NB4 (cell line): ENCODE measurements around the gene RBMS3.

Source experiments
- DNase-seq: peaks from one replicate; pipeline ENCODE4 v3.0.0; 2010; ENCODE audit warnings: low read depth
- H3K4me3 ChIP-seq: one replicate; pipeline ENCODE4 v1.5.1; 2011; ENCODE audit warnings: mild to moderate bottlenecking, low read depth, low read length, moderate library complexity
- MYC ChIP-seq: IDR thresholded peaks from 2 replicates; pipeline ENCODE4 v1.6.1; 2011; ENCODE audit warnings: low read depth, low read length
- POLR2A ChIP-seq: IDR thresholded peaks from 2 replicates; pipeline ENCODE4 v1.6.1; 2011; ENCODE audit warnings: mild to moderate bottlenecking; ENCODE audit not compliant: insufficient read length; ENCODE audit errors: extremely low read depth
- TF ChIP-seq, protein P1 (sequence below): IDR thresholded peaks from 2 replicates; pipeline ENCODE4 v1.6.1; 2011; ENCODE audit warnings: low read depth, low read length
- TF ChIP-seq, protein P2 (sequence below): IDR thresholded peaks from one replicate; pipeline ENCODE4 v1.5.1; 2012; ENCODE audit warnings: low read depth, low read length

Gene RBMS3

DNA sequence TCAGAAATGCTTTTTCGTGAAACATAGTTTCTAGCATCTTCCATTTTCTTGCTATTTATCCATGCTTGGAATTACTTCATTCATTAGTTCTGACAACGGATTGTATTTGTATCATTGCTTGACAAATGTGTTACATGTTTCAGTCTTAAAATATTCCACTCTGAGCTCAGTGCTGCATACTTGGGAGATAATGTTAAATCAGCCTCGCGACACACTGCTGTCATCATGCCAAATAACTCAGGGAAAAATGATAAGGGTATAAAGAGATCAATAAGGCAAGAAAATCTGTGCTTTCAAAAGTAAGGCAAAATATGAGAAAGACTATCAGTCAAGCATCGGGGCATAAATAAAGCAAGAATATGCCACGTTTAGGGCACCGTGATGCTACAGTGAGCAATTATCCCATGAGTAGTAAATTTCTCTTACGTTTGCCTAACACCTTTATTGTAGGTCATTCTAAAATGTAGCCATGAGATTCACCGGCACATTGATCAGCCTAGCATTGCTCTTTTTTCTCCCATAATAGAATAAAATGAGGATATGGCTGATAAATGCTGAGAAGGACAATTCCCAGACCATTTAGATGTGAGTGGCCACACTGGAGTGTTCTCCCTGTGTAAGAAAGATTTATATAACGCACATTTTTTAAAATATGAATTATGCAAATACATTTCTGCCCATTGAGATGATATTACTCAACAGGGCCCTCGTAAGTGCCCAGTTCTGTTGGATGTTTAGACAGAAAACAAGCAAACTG is 133.8 kb downstream of the RBMS3 start:
- TF ChIP-seq, protein P1, sequence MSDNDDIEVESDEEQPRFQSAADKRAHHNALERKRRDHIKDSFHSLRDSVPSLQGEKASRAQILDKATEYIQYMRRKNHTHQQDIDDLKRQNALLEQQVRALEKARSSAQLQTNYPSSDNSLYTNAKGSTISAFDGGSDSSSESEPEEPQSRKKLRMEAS = no peak
- TF ChIP-seq POLR2A = no peak
- no peak for TF ChIP-seq MYC
- TF ChIP-seq, protein P2, sequence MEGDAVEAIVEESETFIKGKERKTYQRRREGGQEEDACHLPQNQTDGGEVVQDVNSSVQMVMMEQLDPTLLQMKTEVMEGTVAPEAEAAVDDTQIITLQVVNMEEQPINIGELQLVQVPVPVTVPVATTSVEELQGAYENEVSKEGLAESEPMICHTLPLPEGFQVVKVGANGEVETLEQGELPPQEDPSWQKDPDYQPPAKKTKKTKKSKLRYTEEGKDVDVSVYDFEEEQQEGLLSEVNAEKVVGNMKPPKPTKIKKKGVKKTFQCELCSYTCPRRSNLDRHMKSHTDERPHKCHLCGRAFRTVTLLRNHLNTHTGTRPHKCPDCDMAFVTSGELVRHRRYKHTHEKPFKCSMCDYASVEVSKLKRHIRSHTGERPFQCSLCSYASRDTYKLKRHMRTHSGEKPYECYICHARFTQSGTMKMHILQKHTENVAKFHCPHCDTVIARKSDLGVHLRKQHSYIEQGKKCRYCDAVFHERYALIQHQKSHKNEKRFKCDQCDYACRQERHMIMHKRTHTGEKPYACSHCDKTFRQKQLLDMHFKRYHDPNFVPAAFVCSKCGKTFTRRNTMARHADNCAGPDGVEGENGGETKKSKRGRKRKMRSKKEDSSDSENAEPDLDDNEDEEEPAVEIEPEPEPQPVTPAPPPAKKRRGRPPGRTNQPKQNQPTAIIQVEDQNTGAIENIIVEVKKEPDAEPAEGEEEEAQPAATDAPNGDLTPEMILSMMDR = no peak
- DNase-seq = no peak
- H3K4me3 ChIP-seq = no peak overlapping the region

DNA sequence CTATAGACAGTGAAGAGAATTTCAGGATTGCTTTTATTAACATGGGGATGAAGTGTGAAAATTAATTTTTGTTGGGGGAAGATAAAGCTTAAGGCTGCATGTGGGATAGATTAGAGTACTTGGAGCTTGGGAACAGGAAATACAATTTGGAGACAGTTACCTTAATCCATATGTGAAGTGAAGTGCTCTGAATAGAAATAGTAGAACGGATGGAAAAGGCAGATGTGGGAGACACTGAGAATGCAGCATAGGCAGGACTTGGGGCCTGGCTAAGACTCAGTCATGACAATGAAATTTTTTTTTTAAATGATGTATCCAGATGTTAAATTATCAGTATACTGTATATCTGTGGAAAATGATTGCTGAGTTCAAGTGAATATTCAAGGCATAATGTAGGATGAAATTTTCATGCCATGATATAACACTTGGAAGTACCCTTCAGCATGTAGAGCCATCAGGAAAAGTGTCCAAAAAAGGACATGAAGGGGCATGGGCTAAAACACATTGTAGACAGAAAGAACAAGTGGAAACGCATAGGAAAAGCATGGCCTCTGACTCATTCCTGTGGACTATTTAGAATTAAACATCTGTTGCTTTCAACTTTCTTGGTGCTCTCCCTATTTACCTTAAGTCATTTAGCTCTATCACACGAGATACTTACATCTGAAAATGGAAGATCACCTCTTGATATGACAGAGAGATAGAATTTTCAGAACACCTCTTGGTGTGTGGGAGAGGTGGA is 134.8 kb downstream of the RBMS3 start:
- H3K4me3 ChIP-seq = no peak overlapping the region
- TF ChIP-seq, protein P2 = no peak
- TF ChIP-seq, protein P1 = no peak
- TF ChIP-seq POLR2A (no peak), MYC (no peak)
- no peak for DNase-seq

DNA sequence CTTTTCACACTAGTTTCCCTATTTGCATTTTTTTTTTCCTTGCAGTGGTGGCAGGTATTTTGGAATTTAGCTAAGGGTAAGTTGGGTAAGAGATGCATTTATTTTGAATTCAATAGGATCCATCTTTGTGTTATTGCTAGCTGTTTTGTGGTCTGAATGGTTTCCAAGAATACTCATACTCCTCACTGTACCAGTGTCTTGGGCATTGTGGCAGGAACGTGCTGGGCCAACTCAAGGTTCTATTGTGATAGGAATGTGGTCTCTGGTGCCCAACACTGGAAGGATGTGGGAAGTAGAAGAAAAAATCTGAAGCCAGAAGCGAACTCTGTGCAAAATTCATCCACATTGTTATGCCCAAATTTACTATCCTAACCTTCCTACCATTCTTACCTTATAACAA is 135.6 kb downstream of the RBMS3 start:
- TF ChIP-seq, protein P1 = no peak
- TF ChIP-seq MYC (no peak), POLR2A (no peak)
- TF ChIP-seq, protein P2 = no peak
- DNase-seq = no peak
- no peak overlapping the region for H3K4me3 ChIP-seq

DNA sequence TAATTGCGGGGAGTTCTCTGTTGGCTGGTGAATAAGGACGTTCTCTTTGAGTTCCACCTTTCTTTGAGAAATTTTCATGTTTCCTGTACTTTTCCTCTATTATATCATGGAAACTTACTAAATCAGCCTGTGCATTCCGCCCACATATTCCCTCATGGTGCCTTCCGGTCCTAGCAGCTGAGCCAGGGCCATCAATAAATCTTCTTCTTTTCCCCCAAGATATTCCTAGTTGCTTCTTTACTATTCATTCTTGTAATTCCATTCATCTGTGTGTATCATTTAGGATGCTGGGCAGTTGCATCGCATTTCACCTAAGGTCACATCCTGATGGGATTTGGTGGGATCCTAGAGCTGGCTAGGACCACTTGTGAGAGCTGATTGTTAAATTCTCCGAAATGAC is 139.2 kb downstream of the RBMS3 start:
- H3K4me3 ChIP-seq = no peak overlapping the region
- TF ChIP-seq, protein P1 = no peak
- no peak for DNase-seq

DNA sequence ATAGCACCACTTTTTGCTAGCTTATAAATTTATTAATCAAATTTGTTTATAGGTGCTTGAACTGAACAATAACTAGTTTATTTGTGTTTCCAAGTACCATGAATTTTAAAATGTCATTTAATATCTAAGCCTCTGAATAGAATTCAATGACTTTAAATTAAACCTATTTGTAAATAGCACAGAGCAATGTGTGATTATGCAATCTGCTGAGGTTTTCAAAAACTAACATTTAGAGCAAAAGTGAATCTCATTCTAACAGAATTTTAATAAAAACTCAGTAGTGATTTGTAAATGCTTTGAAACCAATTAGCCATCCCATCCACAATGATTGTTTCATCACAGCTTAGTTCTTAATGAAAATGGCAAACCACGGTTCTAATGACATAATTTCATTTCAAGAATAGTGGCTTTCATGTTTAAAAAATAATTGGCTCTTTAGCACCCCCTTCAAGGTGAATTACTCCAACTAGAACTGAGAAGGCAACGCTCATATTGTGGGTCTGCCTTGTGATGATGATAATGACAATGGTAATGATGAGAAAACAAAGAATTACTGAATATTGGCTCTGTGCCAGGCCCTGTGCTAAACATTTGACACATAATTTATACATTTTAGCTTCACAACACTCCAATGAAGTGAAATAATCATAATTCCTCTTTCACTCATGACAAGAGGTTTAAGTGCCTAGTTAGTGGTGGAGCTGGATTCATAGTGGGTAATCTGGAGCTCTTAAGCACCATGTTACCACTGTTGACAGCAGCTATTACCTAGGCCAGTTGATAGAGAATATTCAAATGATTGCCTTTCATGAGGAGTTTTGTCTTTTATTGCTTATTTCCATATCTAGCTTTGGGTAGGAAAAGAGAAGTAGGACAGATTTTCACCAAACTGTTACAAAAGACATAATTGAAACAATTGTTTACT is 145.7 kb downstream of the RBMS3 start:
- TF ChIP-seq, protein P1 = no peak
- TF ChIP-seq POLR2A (no peak), MYC (no peak)
- TF ChIP-seq, protein P2 = no peak
- H3K4me3 ChIP-seq = no peak overlapping the region
- no peak for DNase-seq
